HG03039 (cell line): ENCODE data around the gene BID.
A peak's percentile ranks its signal among the peaks of the same experiment; 100 is the strongest.

Experiments
- ATAC-seq: cut with Tn5 transposase; IDR thresholded peaks from one replicate; pipeline ENCODE4 v1.9.1; 2021; ENCODE audit warnings: mild to moderate bottlenecking, moderate library complexity; ENCODE audit not compliant: unreplicated experiment

Gene BID

DNA sequence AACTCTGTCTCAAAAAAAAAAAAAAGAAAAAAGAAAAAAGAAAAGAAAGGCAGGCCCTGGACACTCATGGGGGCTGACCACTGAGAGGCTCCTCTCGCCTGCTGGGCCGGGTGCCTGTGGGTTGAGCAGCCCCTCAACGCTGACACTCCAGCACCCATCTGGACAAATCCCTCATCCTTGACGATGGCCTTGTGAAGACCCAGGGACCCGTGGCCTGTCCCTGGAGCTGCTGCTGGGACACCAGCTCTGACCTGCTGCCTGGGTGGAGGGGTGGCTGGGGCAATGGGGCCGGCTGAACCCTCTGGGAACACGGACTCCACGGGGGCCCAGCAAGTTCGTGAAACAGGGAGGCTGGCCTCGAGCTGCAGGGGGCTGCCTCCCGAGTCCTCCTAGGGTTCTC, 10.5 kb upstream of the BID start:
- ATAC-seq: no peak

- no peak for ATAC-seq
These were observed 9.7 kb upstream of the BID start for GRCh38 chr22:17783773-17784480.

DNA sequence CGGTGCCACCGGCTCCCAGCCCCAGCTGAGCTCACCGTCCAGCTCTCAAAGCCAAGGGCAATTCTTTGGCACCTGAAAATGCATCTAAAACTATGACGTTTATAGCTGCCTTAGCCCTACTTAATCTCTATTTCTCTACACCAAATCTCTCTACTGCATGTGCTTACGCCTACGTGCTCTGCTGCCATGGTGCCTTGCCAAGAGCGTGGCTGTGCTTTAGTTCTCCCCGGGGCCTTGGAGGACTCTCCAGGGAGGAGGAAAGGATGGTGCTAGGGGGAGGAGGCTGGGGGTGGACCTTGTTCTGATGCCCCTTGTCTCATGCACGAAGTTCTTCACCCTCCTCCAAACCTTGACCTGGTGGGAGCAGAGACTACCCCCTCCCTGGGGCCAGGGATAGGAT, 9.0 kb upstream of the BID start:
- ATAC-seq: no peak

DNA sequence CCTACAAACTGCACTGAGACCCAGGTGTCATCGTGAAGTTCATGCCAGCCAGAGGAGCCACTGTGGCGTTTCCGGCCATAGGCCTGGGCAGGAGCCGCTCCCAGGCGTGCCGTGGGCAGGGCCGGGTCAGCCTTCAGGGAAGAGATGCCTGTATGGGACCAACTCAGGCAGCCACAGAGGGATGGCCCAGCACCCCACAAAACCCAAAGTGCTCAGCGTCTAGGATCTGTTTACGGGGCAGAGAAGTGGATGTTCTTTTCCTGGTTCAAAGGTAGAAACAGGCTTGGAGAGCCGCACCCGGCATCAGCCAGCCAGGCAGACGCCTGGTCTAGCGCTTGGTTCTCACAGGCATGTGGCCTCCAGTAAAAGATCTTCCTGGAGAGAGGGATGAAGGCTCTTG, 8.4 kb upstream of the BID start:
- no peak for ATAC-seq

DNA sequence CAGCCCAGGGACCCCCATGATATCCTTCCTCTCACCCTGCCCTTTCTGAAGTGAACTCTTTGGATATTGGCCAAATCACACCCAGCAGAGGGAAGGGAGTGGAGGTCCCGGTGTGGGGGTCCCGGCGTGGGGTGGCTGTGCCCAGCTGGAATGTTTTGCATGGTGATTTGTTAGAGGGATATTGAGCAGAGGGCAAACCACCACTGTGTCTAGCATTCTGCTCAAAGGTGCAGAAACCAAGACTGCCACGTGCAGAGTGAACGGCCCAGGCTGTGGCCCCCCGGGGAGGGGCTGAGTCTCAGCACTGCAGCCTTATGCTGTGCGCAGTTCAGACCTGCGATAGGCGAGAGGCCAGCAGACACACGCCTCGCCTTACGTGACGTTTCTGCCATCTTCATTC, 7.9 kb upstream of the BID start:
- no peak for ATAC-seq

GRCh38 chr22:17781319-17782031, 7.2 kb upstream of the BID start:
- peak; percentile 30 for ATAC-seq

DNA sequence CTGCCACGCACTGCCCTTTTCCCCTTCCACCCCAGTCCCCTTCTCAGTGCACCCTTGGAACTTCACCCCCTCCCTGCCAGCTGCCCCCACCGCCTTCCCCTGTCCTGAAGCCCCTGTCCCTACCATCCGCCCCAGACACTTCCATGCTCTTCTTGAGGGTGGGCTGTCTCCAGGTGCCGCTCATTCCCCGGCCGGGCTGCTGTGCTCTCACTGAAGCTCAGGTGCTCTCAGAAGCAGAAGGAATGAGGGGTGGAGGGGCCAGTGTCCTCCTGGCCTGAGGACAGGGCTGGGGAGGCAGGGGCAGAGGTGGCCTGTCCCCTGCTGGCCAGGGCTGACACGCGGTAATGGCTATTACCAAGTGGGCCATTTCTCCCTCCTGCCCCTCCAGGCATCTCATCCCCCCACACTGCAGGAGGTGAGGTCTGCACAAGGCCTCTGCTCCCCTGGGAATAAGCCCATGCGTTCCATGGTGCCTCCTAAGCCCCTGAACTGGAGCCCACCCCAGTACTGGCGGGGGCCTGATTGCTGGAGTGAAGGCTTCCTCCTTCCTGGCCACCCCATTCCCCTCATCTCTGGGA, 6.6 kb upstream of the BID start:
- ATAC-seq: no peak

- ATAC-seq: no peak
These were observed 6.0 kb upstream of the BID start for GRCh38 chr22:17780116-17780740.

GRCh38 chr22:17779286-17780115, 5.2 kb upstream of the BID start:
- ATAC-seq: no peak

- no peak for ATAC-seq
These were observed 4.2 kb upstream of the BID start for GRCh38 chr22:17778412-17778976.

GRCh38 chr22:17777717-17778044, 3.4 kb upstream of the BID start:
- ATAC-seq: no peak

GRCh38 chr22:17777005-17777716, 2.9 kb upstream of the BID start:
- no peak for ATAC-seq

DNA sequence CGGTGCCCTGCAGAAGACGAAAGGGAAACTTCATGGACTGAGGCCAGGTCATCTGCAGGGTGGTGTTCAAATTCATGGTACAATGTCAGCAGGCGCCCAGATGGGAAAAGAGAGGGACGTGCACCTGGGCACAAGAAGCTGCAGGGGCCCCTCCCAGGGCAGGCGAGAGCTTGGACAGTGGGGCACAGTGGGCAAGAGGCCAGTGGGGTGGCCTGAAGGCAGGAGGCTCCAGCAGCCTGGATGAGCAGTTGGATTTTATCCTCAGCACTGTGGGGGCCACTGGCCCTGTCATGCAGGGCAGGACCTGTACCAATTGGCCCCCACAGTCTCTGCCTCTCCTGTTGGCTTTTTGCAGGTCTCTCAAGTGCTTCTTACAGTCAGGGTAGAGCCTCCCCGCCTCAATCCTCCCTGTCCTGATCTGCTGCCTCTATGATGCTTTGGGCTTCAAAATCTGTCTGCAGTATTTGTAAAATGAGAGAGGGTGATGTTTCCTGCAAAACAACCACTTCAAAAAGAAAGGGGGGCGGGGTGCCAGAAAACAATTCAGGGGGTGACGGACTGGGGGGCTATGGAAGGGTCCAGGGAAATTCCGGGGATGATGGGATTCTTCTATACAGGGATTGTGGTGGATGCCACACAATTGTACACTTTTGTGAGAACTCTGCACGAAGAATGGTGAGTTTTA, 1.7 kb upstream of the BID start:
- no peak for ATAC-seq

GRCh38 chr22:17774926-17775685, 837 bp upstream of the BID start:
- no peak for ATAC-seq

DNA sequence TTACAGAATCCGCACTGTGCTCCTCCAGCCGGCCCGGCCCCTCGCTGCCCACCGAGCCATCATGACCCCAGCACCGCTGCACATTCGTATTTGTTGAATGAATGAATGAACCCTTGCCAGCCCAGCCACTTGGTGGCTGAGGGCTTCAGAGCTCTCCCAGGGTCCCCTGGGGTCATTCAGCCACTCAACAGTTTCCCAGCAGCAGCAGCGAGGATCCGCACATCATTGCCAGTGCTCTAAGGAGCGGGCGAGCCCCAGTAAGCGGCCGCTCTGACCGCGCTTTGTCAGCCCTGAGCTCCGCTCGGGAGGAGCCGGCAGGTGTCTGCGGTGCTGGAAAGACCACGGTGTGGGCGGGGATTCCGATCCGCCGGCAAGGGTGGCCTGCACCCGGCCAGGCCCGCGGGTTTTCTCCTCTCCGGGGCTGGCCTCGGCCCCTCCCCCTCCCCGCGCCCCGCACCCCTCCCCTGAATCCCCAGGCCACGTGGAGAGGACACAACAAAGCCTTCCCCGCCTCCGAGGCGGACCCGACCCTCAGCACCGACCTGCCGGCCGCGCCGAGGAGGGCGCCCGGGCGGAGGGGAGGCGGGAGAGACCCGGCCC, 563 bp downstream of the BID start:
- ATAC-seq: no peak

- ATAC-seq: no peak
These were observed 1.2 kb downstream of the BID start for GRCh38 chr22:17772958-17773605.

DNA sequence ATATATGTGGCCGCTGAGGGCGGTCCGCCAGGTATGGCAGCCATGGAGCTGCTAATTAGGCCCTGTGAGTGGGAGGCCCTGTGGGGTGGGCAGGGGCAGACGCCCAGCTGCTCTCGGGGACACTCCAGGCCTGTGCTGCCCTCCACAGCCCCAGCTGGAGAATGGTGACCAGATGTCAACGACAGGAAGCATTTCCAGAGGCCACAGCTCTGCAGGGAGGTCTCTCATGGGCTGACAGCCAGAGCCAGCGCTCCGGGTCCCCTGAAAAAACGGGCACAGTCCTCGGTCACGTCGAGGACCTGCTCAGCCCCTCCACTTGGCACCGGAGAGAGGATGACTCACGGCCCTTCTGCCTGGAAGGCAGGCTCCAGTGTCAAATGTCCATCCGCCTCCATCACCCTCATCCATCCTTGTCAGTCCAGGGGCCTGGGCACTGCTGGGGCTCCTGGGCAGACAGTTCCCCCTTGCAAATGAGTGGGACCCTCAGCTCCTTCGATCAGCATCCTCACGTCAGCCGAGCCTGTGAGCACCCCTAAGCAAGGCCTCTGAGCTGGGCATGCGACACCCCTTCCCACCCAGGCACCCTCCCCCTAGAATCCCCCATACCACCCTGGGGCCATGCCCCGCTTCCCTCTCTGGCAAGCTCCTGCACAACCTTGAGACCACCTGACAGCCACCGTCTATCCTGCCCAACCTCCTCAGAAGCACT, 1.9 kb downstream of the BID start:
- ATAC-seq: no peak
